ENCODE data around the gene FRRS1L.
A peak's percentile ranks its signal among the peaks of the same experiment; 100 is the strongest.

DNA sequence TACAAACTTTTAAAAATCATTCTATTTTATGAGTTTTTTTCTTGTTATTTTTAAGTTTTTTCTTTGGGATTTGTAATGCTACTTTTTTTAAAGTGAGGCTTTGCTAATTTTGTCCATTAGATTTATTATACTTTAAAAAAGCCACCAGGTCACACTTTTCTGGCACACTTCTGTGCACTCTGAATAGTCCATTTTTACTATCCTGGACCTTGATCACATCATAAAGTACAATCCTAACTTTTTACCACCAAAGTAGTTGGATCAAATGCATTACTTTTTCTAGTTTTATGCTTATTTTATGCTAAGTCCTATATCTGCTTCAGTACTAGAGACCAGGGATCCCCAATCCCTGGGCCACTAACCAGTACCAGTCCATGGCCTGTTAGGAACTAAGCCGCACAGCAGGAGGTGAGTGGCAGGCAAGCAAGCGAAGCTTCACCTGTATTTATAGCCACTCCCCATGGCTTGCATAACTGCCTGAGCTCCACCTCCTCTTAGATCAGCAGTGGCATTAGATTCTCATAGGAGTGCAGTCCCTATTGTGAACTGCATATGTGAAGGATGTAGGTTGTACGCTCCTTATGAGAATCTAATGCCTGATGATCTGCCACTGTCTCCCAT lies 16.0 kb downstream of the FRRS1L start:
- TF ChIP-seq REST (IDR thresholded peaks at IDR 0.05; ENCODE audit: low read depth) (no peak), CEBPB (IDR thresholded peaks at IDR 0.05) (peak; percentile 90), TAF1 (IDR thresholded peaks at IDR 0.05; ENCODE audit: low read depth) (no peak), USF1 (IDR thresholded peaks at IDR 0.05) (no peak), MAX (IDR thresholded peaks at IDR 0.05) (no peak), CREB1 (IDR thresholded peaks at IDR 0.05; ENCODE audit: low read depth) (no peak)

Data from Ishikawa (cell line).